Measurements from ENCODE around the gene NFATC2. TPM values are rescaled to one million over a fixed set of nuclear protein-coding genes. Genes with fewer than 3 reads are reported as not detected.

The NFATC2 gene
- total RNA-seq, 1 donor from 2014 or later: 46.0 TPM

DNA sequence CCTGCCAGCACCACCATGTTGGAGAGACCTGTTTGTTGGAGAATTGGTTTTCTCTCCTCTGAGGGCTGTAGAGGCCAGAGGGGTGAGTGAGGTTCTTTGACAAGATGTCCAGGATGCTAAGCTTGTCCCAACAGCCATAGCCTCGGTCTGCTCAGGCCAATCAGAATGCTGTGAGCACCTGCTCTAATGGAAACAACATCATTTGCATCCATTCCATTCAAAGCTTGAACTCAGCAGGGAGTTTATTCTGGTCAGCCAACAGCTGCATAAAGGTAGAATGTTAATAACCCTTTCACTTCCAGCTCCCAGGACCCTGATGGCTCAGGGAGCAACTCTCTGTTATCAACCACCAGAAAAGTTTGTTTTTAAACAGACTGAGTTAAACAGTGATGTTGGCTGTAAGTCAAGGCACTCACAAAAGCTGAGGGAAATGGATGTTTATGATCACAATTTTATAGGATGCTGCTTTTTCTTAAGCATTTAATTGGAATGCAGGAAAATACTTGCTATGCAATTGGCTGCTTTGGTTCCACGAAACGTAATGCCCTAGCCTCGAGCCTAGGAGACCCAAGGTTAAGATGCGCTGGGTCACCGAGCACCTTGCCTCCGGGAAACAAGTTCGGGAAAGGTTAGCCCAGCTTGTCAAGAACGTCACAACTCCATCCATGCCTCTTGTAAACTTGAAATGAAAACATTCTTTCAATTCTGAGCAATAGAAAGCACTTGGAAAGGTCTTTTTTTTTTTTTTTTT lies 155.2 kb downstream of the NFATC2 start:
- no peak for TF ChIP-seq CTCF (IDR thresholded peaks at IDR 0.05)
- intact Hi-C loops (cut with micrococcal nuclease): loop anchor here (2.0 to 5.0 kb wide), 2 partner anchors 38 to 75 kb away; no protein-coding TSS in a partner anchor
- ChIA-PET POLR2A (interaction anchor here (1.0 to 2.2 kb wide), 4 partner anchors 17 to 154 kb away, joined by 5 to 16 read pairs (median 8); partner anchors contain the start of gene NFATC2), CTCF (interaction anchor here (0.6 to 3.5 kb wide), 10 partner anchors 15 to 237 kb away, joined by 3 to 87 read pairs (median 6); partner anchors contain the start of gene NFATC2)
- Mint-ChIP-seq H3K27ac (no peak overlapping the region), H3K27me3 (no peaks in the 10 kb centered on the region), H3K9me3 (no peaks in the 10 kb centered on the region), H3K36me3 (ENCODE audit: low read depth) (peaks cover 52% of the 10 kb centered on the region), H3K4me1 (peaks cover 33% of the 10 kb centered on the region), H3K4me3 (no peak overlapping the region)
- DNase-seq: no peak
- ATAC-seq (ENCODE audit: low read depth): no peak

GRCh38 chr20:51386586-51386985 lies 155.9 kb downstream of the NFATC2 start:
- POLR2A ChIA-PET: interaction anchor here (1.0 to 2.2 kb wide), 6 partner anchors 14 to 208 kb away, joined by 3 to 16 read pairs (median 8); partner anchors contain the start of gene NFATC2
- CTCF ChIA-PET: interaction anchor here (0.9 to 3.5 kb wide), 24 partner anchors 8 to 236 kb away, joined by 3 to 87 read pairs (median 5); partner anchors contain the start of gene NFATC2
- DNase-seq: no peak
- peaks cover 36% of the 10 kb centered on the region for H3K4me1 Mint-ChIP-seq
- no peak for TF ChIP-seq CTCF (IDR thresholded peaks at IDR 0.05)
- H3K36me3 Mint-ChIP-seq (ENCODE audit: low read depth): peaks cover 45% of the 10 kb centered on the region
- intact Hi-C loops (cut with micrococcal nuclease): loop anchor here (1.0 to 5.0 kb wide), 6 partner anchors 14 to 238 kb away; partner anchors contain the start of gene NFATC2
- ATAC-seq (ENCODE audit: low read depth): peak; percentile 52
- no peak overlapping the region for H3K4me3 Mint-ChIP-seq
- H3K27ac Mint-ChIP-seq: peak overlapping the region; percentile 62
- H3K9me3 Mint-ChIP-seq: no peaks in the 10 kb centered on the region
- H3K27me3 Mint-ChIP-seq: no peaks in the 10 kb centered on the region

- intact Hi-C loops (cut with micrococcal nuclease): loop anchor here (1.0 to 5.0 kb wide), 6 partner anchors 14 to 238 kb away; partner anchors contain the start of gene NFATC2
- Mint-ChIP-seq H3K4me3 (no peak overlapping the region), H3K27ac (peak overlapping the region; percentile 62), H3K36me3 (ENCODE audit: low read depth) (peaks cover 41% of the 10 kb centered on the region), H3K4me1 (peaks cover 42% of the 10 kb centered on the region), H3K9me3 (no peaks in the 10 kb centered on the region), H3K27me3 (no peaks in the 10 kb centered on the region)
- ATAC-seq (ENCODE audit: low read depth) (peak; percentile 65), DNase-seq (no peak)
- no peak for TF ChIP-seq CTCF (IDR thresholded peaks at IDR 0.05)
- ChIA-PET CTCF (interaction anchor here (0.7 to 3.5 kb wide), 27 partner anchors 9 to 237 kb away, joined by 3 to 87 read pairs (median 5); partner anchors contain the start of gene NFATC2), POLR2A (interaction anchor here (0.7 to 2.2 kb wide), 7 partner anchors 15 to 209 kb away, joined by 3 to 16 read pairs (median 8); partner anchors contain the start of gene NFATC2)
Observed at GRCh38 chr20:51385646-51386530, 156.6 kb downstream of the NFATC2 start.

GRCh38 chr20:51384875-51385274 lies 157.6 kb downstream of the NFATC2 start:
- ChIA-PET CTCF (interaction anchor here (0.6 to 3.5 kb wide), 11 partner anchors 13 to 211 kb away, joined by 3 to 87 read pairs (median 6); partner anchors contain the start of gene NFATC2), POLR2A (no interaction called here)
- H3K4me1 Mint-ChIP-seq: peaks cover 53% of the 10 kb centered on the region
- H3K27ac Mint-ChIP-seq: no peak overlapping the region
- no peak overlapping the region for H3K4me3 Mint-ChIP-seq
- TF ChIP-seq CTCF (IDR thresholded peaks at IDR 0.05): no peak
- peaks cover 35% of the 10 kb centered on the region for H3K36me3 Mint-ChIP-seq (ENCODE audit: low read depth)
- H3K27me3 Mint-ChIP-seq: no peaks in the 10 kb centered on the region
- H3K9me3 Mint-ChIP-seq: peaks cover 3% of the 10 kb centered on the region
- ATAC-seq (ENCODE audit: low read depth): no peak
- DNase-seq: no peak
- intact Hi-C loops (cut with micrococcal nuclease): loop anchor here (5.0 kb wide), 1 partner anchor 77 kb away; no protein-coding TSS in a partner anchor
